Renal cortex interstitium (tissue), 11 donors: ENCODE measurements around the gene PKD2L1. TPM values are rescaled to one million over a fixed set of nuclear protein-coding genes. Genes with fewer than 3 reads are reported as not detected.
A peak's percentile ranks its signal among the peaks of the same experiment; 100 is the strongest.

ENCODE experiments used
- DNase-seq, 11 donors: peaks; one replicate each; pipeline ENCODE4 v3.0.0-alpha.2; 2013; ENCODE audit warnings: low read depth in 9 of 11, low spot score in 4 of 11; ENCODE audit errors: extremely low read depth in 1 of 11
- polyA plus RNA-seq, 3 donors: library from polyadenylated mRNA; unstranded; fragments of 120-200 nt; gene quantifications; one replicate each; pipeline ENCODE4 v1.2.1, GENCODE V29; 2013; ENCODE audit not compliant: insufficient read length in 3 of 3

Gene PKD2L1
- polyA plus RNA-seq, 3 donors, result 0.08 to 0.10 (median 0.09) TPM

DNA sequence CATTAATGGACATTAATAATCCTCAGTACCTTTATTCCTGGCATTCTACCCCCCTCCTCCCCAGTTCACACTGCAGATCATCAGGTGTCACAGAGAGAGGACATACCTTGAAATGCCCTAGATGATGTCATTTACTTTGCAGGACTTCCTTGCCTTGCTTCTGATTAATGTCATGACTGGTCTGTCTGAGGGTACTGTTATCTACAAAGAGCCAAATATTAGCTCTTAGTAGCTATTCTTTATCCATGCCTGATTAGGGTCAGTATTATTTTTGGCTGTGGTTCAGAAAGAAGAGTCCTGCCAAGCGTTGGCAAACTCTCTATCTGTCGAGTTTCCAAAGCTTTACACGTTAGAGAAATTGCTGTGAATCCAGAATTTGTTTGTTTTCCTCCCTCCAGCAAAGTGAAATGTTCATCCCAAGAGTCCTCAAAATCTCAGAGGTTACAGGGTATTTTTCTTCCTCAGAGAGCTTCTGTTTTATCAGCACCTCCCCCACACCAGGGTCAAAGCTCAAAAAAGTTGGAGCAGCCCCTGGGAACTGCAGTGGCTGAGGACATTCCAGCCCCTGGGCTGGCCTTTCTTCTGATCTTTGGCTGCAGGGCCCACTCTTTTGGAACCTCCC is 29.6 kb upstream of the PKD2L1 start:
- DNase-seq, result no peak

DNA sequence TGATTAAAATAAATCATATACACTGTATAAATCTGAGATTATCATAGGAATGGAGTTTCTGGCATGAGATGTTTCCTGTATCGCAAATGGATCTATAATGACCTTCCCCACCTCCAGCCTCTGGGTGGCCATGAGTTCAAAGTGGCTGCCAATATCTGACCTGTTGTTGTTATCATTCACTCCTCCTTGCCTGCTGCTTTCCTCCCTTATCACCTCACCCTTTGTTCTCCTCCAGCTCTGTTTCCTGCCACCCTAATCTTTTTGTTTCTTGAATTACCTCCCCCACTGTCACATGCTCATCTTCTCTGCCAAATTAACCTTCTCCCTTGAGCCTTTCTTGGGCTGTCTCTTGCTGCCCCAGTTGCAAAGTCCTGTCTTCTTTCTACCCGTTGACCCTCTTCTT is 29.0 kb upstream of the PKD2L1 start:
- DNase-seq, result no peak

DNA sequence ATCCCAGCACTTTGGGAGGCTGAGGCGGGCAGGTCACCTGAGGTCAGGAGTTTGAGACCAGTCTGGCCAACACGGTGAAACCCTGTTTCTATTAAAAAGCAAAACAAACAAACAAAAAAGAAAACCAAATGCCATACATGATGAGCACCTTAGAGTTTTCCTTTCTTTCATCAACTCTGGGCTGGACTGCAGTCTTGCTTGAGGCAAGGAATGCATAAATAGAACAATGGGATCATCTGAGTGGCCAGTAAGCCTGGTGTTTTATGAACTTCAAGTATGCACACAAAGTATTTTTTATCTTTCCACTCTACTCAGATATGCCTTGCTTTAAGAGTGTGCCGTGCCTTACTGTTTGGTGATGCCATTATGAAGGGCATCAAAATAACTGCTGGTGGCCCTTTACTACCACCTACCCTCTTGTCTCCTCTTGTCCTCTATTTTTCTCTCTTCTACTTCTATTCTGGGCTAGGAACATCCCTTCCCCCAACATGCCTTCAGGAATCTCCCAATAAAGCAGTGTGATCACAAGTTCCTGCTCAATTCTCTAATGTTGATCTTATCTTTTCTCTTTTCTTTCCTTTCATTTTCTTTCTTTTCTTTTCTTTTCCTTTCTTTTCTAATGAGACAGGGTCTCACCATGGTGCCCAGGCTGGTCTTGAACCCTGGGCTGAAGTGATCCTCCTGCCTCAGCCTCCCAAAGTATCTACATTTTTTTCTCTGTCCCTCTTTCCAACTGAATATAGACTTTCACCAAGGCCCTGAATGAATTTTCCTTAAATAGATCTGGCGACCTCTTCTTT is 27.2 kb upstream of the PKD2L1 start:
- no peak for DNase-seq

DNA sequence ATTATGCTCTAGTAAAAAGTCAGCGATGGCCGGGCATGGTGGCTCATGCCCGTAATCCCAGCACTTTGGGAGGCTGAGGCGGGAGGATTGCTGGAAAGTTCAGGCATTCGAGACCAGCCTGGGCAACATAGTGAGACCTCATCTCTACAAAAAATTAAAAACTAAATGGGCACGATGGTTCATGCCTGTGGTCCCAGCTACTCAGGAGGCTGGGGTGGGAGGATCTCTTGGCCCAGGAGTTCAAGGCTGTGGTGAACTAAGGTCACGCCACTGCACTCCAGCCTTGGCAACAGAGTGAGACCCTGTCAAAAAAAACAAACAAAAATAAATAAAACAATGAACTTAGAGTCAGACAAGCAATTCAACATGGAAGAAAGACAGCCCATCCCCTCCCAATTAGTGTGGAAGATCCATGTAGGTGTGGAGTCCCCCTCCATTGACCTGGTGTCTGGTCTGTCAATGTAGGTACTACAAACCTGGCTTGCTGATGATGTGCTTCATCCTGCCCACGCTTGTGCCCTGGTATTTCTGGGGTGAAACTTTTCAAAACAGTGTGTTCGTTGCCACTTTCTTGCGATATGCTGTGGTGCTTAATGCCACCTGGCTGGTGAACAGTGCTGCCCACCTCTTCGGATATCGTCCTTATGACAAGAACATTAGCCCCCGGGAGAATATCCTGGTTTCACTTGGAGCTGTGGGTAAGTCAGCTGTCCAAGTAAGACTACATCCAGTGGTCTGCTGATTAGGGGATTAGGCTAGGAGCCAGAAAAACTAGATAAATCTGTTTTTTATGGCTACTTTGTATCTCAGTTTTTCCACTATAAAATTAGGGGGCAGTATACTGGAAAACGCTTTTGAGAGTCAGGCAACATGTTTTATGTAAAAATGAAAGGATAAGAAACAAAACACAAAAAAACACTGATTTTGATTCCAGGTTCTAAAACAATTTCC is 26.3 kb upstream of the PKD2L1 start:
- no peak for DNase-seq

DNA sequence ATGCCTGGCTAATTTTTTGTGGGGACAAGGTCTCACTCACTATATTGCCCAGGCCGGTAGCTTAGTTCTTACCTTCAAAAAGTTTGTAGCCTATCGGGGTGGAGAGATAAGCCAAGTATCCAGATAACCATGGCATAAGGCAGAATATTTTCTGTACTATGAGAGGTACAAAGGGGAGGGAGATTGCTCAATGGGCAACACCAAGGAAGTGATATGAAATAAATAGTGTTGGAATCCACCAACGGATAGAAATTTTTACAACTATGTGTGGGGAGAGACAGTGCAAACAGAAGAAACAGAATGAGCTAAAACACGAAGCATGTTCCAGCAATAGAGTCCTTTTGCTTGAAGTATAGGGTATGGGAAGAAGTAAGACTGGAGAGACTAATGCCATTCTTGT is 25.1 kb upstream of the PKD2L1 start:
- no peak for DNase-seq

DNA sequence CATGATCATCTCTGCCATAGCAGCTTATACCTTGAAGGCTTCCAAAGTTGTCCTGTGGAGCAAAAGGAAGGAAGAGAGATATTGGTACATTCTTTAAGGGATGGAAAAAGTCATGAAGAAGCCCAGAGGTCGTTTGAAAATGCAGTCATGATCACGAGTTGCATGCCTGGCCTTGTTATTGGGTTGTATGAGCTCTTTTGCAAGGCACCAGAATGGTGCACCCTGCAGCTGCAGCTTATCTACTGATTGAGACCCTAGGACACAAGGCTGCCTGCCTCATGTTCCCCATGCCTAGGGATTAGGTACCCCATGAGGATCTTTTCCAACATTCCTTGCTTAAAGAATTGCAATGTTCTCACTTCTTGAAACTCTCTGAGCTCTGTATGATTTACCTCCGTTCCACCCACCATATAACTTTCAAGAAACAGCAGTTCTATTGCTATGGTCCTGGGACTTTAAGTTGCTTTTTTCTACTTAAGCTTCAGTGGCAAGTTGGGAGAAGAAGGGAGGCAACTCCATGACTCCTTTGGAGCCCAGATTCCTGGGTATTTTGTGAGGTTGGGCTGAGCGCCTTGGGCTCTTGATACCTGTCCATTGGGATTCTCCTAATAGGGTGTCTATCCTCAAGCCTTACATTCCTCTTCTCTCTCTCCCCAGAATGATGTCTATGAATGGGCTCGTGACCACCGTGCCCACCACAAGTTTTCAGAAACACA is 23.9 kb upstream of the PKD2L1 start:
- no peak for DNase-seq

DNA sequence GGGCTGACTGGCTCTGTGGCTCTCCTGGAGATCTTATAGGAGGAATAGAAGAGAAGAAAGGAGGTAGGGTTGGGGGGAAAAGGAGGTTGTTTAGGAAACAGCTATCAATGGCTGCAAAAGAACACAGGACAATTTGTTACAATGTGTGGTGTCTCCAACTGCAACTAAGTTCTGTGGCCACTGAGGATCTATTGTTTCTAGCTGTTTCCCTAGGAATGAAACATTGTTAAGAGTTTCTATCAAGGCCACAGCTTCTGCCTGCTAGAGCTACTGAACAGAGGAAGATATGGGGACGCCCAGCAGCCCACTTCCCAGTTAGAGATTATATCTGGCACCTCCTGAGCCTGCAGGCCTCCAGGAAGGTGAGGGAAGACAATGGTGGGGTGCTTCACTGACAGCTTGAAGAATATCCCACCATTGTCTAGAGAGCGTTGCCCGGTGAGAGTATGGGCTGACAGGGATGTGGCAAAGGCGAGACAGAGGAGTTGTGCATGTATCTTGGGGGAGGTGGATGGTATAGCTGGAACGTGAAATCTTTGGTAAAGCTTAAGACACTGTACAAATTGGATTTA is 21.0 kb upstream of the PKD2L1 start:
- DNase-seq, result no peak

DNA sequence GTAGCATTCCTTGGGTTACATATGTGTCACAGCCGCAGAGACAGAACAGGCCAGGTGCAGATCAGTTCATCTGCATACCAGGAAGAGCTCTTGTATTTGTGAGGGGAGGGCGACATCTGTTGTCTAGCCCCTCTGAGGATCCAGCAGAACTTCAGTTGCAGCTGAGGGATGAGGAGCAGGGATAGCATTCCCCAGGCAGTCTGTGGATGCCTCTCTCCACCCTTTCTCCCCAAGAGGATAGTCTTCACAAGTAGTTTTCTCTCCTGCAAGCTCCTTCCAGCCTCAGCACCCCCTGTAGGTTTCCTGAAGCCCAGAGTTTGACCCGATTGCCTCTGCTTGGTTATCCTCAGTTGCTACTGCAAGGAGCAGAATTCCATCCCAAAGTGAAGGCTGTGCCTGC is 19.6 kb upstream of the PKD2L1 start:
- no peak for DNase-seq

DNA sequence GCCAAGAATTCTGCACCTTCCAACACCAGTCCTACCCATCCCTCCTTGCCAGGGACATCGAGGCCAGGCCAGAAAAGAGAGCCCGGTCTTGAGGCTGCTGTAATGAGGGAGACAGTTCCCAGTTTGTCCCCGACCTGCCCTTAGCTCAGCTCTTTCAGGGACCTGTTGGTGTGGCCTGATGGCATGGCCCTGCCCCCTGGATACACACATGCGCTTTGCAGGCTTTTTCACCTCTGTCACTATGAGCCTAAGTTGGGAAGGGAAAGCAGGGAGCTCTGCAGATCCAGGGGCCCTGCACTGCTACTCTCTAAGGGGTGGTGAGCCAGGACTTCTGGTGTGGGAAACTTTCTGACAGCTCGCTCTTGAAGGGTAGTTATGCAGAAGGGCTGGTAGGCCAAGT is 19.1 kb upstream of the PKD2L1 start:
- DNase-seq, result no peak

DNA sequence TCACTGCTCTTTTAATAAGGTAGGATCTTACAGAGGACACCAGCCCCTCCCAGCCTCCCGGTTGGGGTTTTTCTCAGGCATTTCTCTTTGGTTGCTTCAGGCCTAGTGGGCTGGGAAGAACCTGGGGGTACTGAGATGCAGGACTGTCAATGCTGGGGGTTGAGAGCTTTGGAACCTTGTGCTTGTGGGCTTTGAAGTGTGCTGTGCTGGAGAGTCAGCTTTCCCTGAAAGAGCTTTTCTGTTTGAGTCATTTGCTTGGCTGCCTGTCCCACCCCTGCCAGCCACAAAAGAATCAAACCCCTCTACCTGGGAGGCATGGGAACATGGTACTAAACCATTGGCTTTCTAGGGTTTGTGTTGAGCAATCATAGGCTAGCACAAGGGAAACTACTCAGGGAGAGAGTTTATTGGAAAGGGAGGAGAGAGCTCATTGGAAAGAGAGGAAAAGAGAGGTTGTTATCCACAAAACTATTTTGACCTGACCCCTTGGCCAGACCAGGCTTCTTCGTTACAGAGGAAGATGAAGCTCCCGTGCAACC is 18.4 kb upstream of the PKD2L1 start:
- no peak for DNase-seq

DNA sequence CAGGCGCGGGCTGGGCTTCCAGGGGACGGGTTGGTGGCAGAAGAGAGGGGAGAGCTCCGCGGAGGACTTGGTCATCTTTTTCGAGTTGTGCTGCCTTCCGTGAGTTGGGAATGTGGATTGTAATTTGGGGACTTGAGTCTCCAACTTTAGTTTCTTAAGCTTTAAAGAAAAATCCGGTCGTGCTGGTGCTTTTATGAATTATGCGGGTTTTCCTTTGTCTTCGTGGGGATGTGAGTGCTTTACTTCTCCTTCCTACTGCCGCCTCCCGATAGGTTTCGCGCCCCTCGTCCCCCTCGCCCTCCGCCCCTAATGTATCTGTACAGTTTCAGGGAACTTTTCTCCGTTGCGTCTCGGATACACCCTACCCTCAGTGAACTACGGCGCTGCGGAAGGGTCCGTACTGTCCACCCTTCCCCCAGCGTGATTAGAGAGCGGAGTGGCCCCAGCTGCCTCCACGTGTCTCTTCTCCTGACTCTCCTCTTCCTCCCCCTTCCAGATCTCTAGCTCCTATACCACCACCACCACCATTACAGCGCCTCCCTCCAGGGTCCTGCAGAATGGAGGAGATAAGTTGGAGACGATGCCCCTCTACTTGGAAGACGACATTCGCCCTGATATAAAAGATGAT is 17.7 kb upstream of the PKD2L1 start:
- no peak for DNase-seq

DNA sequence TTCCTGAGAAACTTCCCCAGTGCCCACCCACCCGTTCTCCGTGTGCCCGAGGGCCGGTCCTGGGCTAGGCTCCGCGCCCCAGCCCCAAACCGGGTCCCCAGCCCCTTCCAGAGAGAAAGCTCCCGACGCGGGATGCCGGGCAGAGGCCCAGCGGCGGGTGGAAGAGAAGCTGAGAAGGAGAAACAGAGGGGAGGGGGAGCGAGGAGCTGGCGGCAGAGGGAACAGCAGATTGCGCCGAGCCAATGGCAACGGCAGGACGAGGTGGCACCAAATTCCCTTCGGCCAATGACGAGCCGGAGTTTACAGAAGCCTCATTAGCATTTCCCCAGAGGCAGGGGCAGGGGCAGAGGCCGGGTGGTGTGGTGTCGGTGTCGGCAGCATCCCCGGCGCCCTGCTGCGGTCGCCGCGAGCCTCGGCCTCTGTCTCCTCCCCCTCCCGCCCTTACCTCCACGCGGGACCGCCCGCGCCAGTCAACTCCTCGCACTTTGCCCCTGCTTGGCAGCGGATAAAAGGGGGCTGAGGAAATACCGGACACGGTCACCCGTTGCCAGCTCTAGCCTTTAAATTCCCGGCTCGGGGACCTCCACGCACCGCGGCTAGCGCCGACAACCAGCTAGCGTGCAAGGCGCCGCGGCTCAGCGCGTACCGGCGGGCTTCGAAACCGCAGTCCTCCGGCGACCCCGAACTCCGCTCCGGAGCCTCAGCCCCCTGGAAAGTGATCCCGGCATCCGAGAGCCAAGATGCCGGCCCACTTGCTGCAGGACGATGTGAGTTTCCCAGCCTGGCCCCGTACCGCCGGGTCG is 16.9 kb upstream of the PKD2L1 start, which contains the start of gene SCD:
SCD (plus strand) TSS at position 469 of the 803 bp plus-strand sequence; CDS start at position 741, 272 bp downstream.
- peak in 10 of 11 donors; percentile 70 to 87 (median 80) for DNase-seq

DNA sequence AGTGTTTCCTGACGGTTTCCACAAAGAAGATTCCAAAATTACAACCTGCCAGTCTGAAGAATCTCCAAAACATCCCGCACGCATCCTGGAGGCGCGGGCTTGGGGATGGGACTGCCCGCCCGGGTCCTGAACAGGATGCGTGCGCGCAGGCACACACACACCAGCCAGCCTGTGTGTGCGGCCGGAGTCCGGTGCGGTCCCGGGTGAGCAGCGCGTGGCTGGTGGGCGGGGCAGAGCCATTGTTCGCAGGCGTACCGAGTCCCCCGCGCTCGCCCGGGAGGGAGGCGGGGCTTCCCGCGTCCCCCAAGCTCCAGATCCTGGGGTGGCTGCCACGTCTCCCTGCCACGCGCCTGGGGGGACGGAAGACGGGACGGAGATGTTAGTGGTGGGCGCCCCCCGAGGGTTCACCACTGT is 16.3 kb upstream of the PKD2L1 start:
- DNase-seq, result peak in 5 of 11 donors; percentile 46 to 64 (median 56)

DNA sequence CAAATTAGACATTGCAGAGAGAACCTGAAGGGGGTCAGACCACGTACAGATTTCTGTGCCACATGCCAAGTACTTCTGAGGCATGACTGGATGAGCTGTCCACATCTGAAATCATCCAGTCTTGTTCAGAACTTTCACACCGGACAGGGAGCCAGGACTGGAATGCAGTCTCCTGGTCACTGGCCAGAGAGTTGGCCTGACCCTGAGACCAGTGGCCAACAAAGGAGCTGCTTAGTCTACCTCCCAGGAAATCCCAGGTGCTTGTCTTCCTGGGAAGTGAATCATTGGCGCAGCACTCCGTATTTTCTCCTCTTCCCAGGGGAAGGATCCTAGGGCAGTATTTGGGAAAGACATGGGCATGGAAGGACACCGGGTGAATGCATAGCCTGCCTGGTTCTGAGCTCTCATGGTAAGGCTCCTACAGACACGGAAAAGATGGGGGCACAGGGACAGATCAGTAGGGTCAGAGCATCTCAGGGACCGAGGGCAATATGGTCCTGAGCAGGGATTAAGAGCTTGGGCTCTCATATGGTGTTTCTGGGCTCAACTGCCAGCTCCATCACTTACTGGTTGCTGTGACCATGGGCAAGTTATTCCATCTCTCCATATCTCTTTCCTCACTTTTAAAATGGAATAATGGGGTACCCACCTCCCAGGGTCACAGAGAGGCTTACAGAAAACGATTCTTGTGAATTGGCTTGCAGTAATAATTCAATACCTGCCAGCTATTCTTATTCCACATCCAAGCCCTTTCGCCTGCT is 15.7 kb upstream of the PKD2L1 start:
- DNase-seq, result no peak

DNA sequence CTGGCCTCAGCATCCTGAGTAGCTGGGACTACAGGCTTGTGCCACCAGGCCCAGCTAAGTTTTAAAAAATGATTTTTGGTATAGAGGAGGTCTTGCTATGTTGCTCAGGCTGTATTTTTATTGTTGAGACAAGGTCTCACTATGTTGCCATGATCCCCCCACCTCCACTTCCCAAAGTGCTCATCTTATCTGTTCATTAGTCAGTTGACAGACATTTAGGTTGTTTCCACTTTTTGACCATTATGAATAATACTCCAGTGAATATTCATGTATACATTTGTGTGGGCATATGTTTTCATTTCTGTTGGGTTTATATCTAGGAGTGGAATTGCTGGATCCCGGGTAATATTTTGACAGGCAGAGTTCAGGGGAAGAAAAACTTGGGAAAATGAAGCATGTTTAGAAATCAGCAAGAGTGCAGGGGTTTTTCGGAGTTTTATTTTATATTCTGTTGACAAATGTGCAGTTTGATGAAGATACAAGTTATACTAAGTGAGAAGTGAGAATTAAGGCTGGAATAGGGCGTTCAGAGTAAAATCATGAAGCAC is 14.3 kb upstream of the PKD2L1 start:
- DNase-seq, result no peak

DNA sequence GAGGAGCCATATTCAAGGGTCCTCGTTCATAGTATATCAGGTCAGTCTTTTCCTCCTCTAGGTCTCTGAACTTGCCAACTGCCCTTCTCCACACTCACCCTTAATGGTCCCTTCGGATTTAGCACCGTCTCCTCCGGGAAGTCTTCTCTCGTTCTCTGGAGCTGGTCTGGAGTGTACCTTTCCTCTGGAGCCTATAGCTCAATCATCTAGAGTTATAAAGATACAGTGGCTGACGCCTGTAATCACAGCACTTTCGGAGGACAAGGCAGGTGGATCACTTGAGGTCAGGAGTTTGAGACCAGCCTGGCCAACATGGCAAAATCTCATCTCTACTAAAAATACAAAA is 12.6 kb upstream of the PKD2L1 start:
- DNase-seq, result no peak
